ENCODE results near the gene XAGE1B. TPM values are rescaled to one million over a fixed set of nuclear protein-coding genes. Genes with fewer than 3 reads are reported as not detected.
"Not testable (repeated sequence)": the region's sequence is repeated elsewhere in the genome, so short reads cannot be mapped to it uniquely, and the experiment has no call there.

The XAGE1B gene, protein sequence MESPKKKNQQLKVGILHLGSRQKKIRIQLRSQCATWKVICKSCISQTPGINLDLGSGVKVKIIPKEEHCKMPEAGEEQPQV
- total RNA-seq (ENCODE audit: insufficient read depth, low replicate concordance) = 5.5 TPM

GRCh38 chrX:52516987-52517325, at the start of gene XAGE1B:
Gene XAGE1B, minus strand, starts transcription at chrX:52517063. Its CDS starts 1,536 bp downstream, at chrX:52515527.
- DNase-seq (ENCODE audit: low spot score) = not testable (repeated sequence)

DNA sequence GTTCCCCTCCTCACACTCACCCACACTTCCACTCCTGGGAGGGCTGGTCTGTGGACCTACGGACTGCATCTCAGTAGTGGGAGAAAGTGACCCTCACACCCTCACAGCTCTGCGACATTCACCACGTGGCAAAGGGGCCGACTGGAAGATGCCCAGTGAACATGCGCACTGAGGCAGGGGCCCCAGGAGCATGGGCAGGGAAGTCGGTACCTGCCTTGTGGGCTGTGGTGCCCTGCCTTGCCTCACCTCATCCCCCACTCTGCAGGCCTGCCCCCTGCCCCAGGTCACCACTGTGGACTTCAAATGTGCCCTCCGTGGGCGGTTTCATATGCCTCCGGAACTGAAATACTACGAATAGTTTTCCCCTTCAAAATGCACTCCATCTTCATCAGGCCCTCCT, 46.2 kb upstream of the XAGE1B start:
- no peak for DNase-seq (ENCODE audit: low spot score)

GRCh38 chrX:52558140-52558539, 41.3 kb upstream of the XAGE1B start:
- DNase-seq (ENCODE audit: low spot score) = no peak

- no peak for DNase-seq (ENCODE audit: low spot score)
Measured at GRCh38 chrX:52556741-52557140, 39.9 kb upstream of the XAGE1B start.

- no peak for DNase-seq (ENCODE audit: low spot score)
Measured at GRCh38 chrX:52553995-52554642, 37.3 kb upstream of the XAGE1B start.

GRCh38 chrX:52548769-52549168, 31.9 kb upstream of the XAGE1B start:
- not testable (repeated sequence) for DNase-seq (ENCODE audit: low spot score)

DNA sequence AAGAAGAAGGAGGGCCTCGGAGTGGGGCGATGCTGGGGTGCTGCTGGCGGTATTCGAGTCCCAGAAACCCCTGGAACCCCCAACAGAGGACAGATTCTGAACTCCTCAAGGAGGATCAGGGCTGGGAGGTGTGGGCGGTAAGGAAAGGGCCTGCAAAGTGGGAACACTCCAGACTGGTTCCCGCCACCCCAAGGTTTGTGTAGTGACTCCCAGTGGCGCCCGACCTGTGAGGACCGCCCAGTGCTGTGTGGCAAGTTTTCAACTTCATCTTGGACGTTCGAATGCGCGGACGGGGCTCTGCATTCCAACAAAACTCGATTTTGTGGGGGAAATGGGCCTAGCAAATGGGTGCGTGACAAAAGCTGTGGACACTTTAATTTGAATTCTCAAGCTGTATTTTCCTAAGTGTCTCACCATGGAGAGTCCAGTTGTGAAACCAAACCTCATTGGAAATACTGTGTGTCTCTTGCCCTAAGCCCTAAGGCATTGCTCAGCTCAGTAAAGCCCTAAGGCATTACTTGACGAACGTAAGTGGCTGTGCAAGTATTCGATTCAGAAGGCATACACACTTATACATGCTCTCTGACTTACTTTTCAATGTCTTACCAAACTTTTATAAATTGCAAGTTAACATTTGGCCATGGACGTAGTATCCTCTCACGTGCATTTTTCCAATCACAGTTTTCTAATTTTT, 27.4 kb upstream of the XAGE1B start:
- DNase-seq (ENCODE audit: low spot score) = no peak

DNA sequence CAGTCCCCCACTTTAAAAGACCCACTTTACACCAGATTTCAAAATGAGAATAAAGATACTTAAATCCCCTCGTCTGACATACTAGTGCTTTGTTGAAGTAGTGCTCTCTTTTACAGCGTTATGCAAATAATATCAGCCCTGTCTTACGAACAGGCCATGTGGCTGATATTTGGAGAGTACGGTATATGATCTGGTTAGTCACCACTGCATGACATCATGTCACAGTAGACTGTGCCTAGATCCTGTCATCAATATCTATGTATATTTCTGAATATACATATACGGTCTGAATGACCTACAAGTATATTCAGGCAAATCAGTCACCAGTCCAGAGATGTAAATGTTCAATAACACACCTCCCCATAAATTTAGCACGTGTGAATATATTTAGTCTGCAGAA, 25.4 kb upstream of the XAGE1B start:
- no peak for DNase-seq (ENCODE audit: low spot score)

- not testable (repeated sequence) for DNase-seq (ENCODE audit: low spot score)
Measured at GRCh38 chrX:52541051-52541450, 24.2 kb upstream of the XAGE1B start.

DNA sequence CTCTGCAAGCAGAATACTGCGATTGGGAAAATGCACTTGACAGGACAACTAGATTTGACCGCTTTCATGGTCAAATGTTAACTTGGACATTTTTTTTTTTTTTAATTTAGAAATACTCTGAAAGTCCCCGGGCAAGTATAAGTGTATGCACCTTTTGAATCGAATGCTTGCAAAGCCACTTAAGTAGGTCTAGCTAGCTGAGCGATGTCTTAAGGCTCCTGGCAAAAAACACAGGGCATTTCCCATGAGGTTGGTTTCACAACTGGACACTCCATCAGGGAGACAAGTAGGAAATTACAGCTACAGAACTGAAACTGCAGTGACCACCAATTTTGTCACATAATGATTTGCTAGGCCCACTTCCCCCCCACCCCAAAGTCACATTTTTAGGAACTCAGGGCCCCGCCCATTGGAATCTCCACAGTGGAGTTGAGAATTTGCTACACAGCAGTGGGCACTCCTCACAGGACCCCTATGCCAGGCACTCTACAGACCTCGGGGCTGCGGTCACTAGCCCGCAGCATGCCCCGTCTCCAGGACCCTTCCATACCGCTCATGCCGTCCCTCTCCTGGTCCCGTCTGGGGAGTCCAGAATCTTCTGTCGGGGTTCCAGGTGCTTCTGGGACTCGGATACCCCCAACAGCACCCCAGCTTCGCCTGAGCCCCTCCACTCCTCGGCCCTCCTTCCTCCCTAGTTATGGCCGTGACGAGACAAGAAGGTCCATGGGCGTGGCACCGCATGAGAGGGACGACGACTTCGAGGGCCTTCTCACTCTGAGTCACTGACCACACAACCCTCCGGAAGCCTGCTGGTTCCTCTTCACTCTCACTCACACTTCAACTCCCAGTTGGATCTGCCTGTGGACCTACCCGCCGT, 515 bp downstream of the XAGE1B start:
- DNase-seq (ENCODE audit: low spot score) = not testable (repeated sequence)

DNA sequence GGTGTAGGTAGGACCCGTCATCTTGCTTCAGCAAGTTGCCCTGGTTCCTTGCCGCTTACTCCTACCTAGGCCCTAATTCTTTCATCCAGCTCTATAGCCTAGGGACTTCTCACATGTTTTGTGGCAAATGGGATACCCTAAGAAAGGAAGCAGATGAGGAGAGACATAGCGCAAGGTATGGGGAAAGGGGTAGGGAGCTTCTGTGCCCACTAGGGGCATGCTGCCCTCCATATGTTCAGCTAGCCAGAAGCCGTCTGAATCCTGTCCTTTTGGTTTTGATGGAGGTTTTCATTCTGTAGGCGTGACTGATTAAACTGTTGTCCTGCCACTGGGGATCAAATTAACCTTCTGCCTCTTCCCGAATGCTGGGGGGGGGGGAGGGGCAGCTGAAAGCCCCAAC, 5.7 kb downstream of the XAGE1B start:
- not testable (repeated sequence) for DNase-seq (ENCODE audit: low spot score)

- no peak for DNase-seq (ENCODE audit: low spot score)
Measured at GRCh38 chrX:52509916-52510315, 6.9 kb downstream of the XAGE1B start.

DNA sequence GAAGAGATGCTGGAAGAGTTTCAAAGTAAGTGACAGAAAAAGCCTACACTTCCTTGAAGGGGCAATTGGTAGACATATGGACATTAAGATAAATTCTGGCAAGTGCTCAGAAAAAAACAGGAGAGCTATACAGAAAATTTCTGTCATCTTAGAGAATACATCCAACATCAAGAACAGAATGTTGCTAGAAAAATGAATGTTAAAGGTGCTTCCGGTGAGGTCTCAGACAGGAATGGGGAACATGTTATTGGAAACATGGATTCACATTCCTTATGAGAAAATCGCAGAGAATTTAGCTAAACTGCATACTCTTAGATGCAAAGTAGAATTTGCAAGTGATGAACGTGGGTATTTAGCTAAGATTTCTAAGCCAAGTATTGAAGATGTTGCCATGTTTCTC, 9.5 kb downstream of the XAGE1B start:
- no peak for DNase-seq (ENCODE audit: low spot score)

DNA sequence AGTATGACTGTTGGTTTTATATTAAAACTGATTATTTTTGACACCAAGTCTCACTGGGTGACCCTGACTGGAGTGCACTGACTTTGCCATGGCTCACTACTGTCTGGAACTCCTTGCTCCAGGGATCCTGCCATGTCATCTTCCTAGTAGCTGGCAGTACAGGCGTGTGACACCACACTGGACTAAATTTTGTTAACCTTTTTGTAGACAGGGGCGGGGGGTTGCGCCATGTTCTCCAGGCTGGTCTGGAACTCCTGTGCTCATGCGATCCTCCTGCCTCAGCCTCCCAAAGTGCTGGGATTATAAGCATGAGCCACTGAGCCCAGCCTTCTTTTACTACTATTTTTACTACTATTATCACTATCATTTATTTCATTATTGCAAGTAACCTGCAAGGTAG, 12.3 kb downstream of the XAGE1B start:
- DNase-seq (ENCODE audit: low spot score) = no peak

DNA sequence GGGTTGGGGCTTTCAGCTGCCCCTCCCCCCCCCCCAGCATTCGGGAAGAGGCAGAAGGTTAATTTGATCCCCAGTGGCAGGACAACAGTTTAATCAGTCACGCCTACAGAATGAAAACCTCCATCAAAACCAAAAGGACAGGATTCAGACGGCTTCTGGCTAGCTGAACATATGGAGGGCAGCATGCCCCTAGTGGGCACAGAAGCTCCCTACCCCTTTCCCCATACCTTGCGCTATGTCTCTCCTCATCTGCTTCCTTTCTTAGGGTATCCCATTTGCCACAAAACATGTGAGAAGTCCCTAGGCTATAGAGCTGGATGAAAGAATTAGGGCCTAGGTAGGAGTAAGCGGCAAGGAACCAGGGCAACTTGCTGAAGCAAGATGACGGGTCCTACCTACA, 15.5 kb downstream of the XAGE1B start:
- not testable (repeated sequence) for DNase-seq (ENCODE audit: low spot score)

GRCh38 chrX:52496419-52496772, 20.5 kb downstream of the XAGE1B start:
- not testable (repeated sequence) for DNase-seq (ENCODE audit: low spot score)

DNA sequence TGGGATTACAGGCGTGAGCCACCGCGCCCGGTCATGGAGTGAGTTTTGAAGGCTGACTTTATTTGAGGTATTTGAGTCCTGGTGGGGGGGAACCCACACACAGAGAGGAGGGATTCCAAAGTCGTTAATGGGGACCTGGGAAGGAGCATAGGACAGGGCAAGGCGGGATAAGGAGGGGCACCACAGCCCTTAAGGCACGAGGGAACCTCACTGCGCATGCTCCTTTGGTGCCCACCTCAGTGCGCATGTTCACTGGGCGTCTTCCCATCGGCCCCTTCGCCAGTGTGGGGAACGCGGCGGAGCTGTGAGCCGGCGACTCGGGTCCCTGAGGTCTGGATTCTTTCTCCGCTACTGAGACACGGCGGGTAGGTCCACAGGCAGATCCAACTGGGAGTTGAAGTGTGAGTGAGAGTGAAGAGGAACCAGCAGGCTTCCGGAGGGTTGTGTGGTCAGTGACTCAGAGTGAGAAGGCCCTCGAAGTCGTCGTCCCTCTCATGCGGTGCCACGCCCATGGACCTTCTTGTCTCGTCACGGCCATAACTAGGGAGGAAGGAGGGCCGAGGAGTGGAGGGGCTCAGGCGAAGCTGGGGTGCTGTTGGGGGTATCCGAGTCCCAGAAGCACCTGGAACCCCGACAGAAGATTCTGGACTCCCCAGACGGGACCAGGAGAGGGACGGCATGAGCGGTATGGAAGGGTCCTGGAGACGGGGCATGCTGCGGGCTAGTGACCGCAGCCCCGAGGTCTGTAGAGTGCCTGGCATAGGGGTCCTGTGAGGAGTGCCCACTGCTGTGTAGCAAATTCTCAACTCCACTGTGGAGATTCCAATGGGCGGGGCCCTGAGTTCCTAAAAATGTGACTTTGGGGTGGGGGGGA, 21.1 kb downstream of the XAGE1B start, which contains the start of gene XAGE1A:
Gene XAGE1A (plus strand): TSS at position 264 of the 874 bp plus-strand sequence. CDS start 1,554 bp downstream, outside the sequence.
- not testable (repeated sequence) for DNase-seq (ENCODE audit: low spot score)

GRCh38 chrX:52471301-52471700, 45.6 kb downstream of the XAGE1B start:
- not testable (repeated sequence) for DNase-seq (ENCODE audit: low spot score)

All from umbilical cord (tissue), 2 donors.